ENCODE measurements around the gene SSH3. TPM values are rescaled to one million over a fixed set of nuclear protein-coding genes. Genes with fewer than 3 reads are reported as not detected.
"Not testable (repeated sequence)": the region's sequence is repeated elsewhere in the genome, so short reads cannot be mapped to it uniquely, and the experiment has no call there.

SSH3 gene, protein sequence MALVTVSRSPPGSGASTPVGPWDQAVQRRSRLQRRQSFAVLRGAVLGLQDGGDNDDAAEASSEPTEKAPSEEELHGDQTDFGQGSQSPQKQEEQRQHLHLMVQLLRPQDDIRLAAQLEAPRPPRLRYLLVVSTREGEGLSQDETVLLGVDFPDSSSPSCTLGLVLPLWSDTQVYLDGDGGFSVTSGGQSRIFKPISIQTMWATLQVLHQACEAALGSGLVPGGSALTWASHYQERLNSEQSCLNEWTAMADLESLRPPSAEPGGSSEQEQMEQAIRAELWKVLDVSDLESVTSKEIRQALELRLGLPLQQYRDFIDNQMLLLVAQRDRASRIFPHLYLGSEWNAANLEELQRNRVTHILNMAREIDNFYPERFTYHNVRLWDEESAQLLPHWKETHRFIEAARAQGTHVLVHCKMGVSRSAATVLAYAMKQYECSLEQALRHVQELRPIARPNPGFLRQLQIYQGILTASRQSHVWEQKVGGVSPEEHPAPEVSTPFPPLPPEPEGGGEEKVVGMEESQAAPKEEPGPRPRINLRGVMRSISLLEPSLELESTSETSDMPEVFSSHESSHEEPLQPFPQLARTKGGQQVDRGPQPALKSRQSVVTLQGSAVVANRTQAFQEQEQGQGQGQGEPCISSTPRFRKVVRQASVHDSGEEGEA
- 6.8 TPM for total RNA-seq

- Histone ChIP-seq H3K4me3 (ENCODE audit: low read length in 3 of 3) (peak within 1 kb of the TSS; percentile 78 to 87 (median 85)), H3K4me1 (ENCODE audit: control insufficient read depth in 3 of 3, insufficient read depth in 3 of 3, low read length in 3 of 3) (peaks cover 22 to 30% (median 25%) of the 10 kb centered on the region in 3 donors), H3K9ac (ENCODE audit: low read depth in 1 of 3, low read length in 3 of 3) (peak within 1 kb of the TSS; percentile 86 to 89 (median 86)), H3K9me3 (ENCODE audit: control insufficient read depth in 3 of 3, low read length in 3 of 3) (no peaks in the 10 kb centered on the region), H3K27me3 (ENCODE audit: control insufficient read depth in 3 of 3, insufficient read depth in 3 of 3, low read length in 3 of 3) (no peaks in the 10 kb centered on the region), H3K27ac (ENCODE audit: low read depth, low read length) (peak within 1 kb of the TSS; percentile 93), H3K36me3 (ENCODE audit: control insufficient read depth in 3 of 3, insufficient read depth in 3 of 3, low read length in 3 of 3) (peaks cover 21 to 22% (median 21%) of the 10 kb centered on the region in 3 donors)
Observed at GRCh38 chr11:67303132-67303834, at the start of gene SSH3. SSH3 (plus strand) TSS chr11:67303530; CDS start chr11:67303626, 96 bp downstream.

GRCh38 chr11:67253872-67254624 is 49.3 kb upstream of the SSH3 start:
- no peak overlapping the region for H3K27ac ChIP-seq (ENCODE audit: low read depth, low read length)
- peaks cover 3 to 4% (median 4%) of the 10 kb centered on the region in 3 donors for H3K4me1 ChIP-seq (ENCODE audit: control insufficient read depth in 3 of 3, insufficient read depth in 3 of 3, low read length in 3 of 3)
- peaks cover 62 to 81% (median 79%) of the 10 kb centered on the region in 3 donors for H3K36me3 ChIP-seq (ENCODE audit: control insufficient read depth in 3 of 3, insufficient read depth in 3 of 3, low read length in 3 of 3)

DNA sequence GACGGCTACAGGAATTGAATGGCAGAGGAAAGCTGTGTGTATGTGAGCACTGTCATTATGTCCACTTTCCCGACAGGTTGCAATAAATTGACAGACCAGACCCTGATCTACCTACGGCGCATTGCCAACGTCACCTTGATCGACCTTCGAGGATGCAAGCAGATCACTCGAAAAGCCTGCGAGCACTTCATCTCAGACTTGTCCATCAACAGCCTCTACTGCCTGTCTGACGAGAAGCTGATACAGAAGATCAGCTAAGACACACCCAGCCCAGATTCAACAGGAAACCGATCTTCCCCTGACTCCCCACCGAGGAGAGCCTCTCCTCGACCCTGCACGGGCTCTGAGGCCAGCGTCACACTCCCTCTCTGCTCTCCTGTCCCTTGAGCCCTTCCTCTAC is 48.5 kb upstream of the SSH3 start:
- H3K4me1 ChIP-seq (ENCODE audit: control insufficient read depth in 3 of 3, insufficient read depth in 3 of 3, low read length in 3 of 3), result no peaks in the 10 kb centered on the region
- peaks cover 62 to 73% (median 73%) of the 10 kb centered on the region in 3 donors for H3K36me3 ChIP-seq (ENCODE audit: control insufficient read depth in 3 of 3, insufficient read depth in 3 of 3, low read length in 3 of 3)
- no peak overlapping the region for H3K27ac ChIP-seq (ENCODE audit: low read depth, low read length)
- peak overlapping the region in 1 of 3 donors; percentile 25 for H3K9ac ChIP-seq (ENCODE audit: low read depth in 1 of 3, low read length in 3 of 3)
- no peak overlapping the region for H3K4me3 ChIP-seq (ENCODE audit: low read length in 3 of 3)
- no peaks in the 10 kb centered on the region for H3K27me3 ChIP-seq (ENCODE audit: control insufficient read depth in 3 of 3, insufficient read depth in 3 of 3, low read length in 3 of 3)
- no peaks in the 10 kb centered on the region for H3K9me3 ChIP-seq (ENCODE audit: control insufficient read depth in 3 of 3, low read length in 3 of 3)

More at GRCh38 chr11:67253872-67254624, 49.3 kb upstream of the SSH3 start:
- Histone ChIP-seq H3K9me3 (ENCODE audit: control insufficient read depth in 3 of 3, low read length in 3 of 3) (no peaks in the 10 kb centered on the region), H3K27me3 (ENCODE audit: control insufficient read depth in 3 of 3, insufficient read depth in 3 of 3, low read length in 3 of 3) (no peaks in the 10 kb centered on the region), H3K9ac (ENCODE audit: low read depth in 1 of 3, low read length in 3 of 3) (peak overlapping the region in 1 of 3 donors; percentile 25), H3K4me3 (ENCODE audit: low read length in 3 of 3) (no peak overlapping the region)

- H3K27me3 ChIP-seq (ENCODE audit: control insufficient read depth in 3 of 3, insufficient read depth in 3 of 3, low read length in 3 of 3), result no peaks in the 10 kb centered on the region
- H3K9me3 ChIP-seq (ENCODE audit: control insufficient read depth in 3 of 3, low read length in 3 of 3), result no peaks in the 10 kb centered on the region
- H3K9ac ChIP-seq (ENCODE audit: low read depth in 1 of 3, low read length in 3 of 3), result no peak overlapping the region
- peaks cover 56 to 68% (median 67%) of the 10 kb centered on the region in 3 donors for H3K36me3 ChIP-seq (ENCODE audit: control insufficient read depth in 3 of 3, insufficient read depth in 3 of 3, low read length in 3 of 3)
- no peaks in the 10 kb centered on the region for H3K4me1 ChIP-seq (ENCODE audit: control insufficient read depth in 3 of 3, insufficient read depth in 3 of 3, low read length in 3 of 3)
- no peak overlapping the region for H3K27ac ChIP-seq (ENCODE audit: low read depth, low read length)
- H3K4me3 ChIP-seq (ENCODE audit: low read length in 3 of 3), result no peak overlapping the region
Observed at GRCh38 chr11:67255353-67255752, 48.0 kb upstream of the SSH3 start.

DNA sequence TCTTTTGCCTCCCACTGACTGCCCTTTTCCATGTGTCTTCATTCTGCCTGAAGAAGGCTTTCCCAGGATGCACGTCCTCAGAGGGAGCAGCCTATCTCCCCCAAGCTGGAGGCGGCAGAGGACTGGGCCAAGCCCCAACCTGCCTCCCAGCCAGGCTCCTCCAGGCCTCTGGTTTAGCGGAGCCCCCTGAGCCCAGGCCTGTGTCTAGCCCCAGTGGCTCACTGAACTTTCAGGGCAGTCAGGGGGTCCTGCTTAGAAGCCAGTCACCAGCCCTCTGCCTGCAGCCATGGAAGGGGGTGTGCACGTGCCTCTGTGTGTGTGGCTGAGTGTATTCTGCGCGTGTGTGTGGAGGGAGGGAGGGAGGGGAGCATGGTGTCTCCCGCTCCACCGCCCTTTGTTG is 47.5 kb upstream of the SSH3 start:
- H3K36me3 ChIP-seq (ENCODE audit: control insufficient read depth in 3 of 3, insufficient read depth in 3 of 3, low read length in 3 of 3), result peaks cover 51 to 62% (median 62%) of the 10 kb centered on the region in 3 donors
- no peak overlapping the region for H3K9ac ChIP-seq (ENCODE audit: low read depth in 1 of 3, low read length in 3 of 3)
- H3K27ac ChIP-seq (ENCODE audit: low read depth, low read length), result no peak overlapping the region
- H3K4me3 ChIP-seq (ENCODE audit: low read length in 3 of 3), result no peak overlapping the region
- H3K9me3 ChIP-seq (ENCODE audit: control insufficient read depth in 3 of 3, low read length in 3 of 3), result no peaks in the 10 kb centered on the region
- H3K27me3 ChIP-seq (ENCODE audit: control insufficient read depth in 3 of 3, insufficient read depth in 3 of 3, low read length in 3 of 3), result no peaks in the 10 kb centered on the region
- H3K4me1 ChIP-seq (ENCODE audit: control insufficient read depth in 3 of 3, insufficient read depth in 3 of 3, low read length in 3 of 3), result no peaks in the 10 kb centered on the region

GRCh38 chr11:67256477-67257135 is 46.7 kb upstream of the SSH3 start:
- H3K4me1 ChIP-seq (ENCODE audit: control insufficient read depth in 3 of 3, insufficient read depth in 3 of 3, low read length in 3 of 3), result peaks cover 4% of the 10 kb centered on the region in 3 donors
- peaks cover 0 to 2% (median 0%) of the 10 kb centered on the region in 3 donors for H3K27me3 ChIP-seq (ENCODE audit: control insufficient read depth in 3 of 3, insufficient read depth in 3 of 3, low read length in 3 of 3)
- H3K36me3 ChIP-seq (ENCODE audit: control insufficient read depth in 3 of 3, insufficient read depth in 3 of 3, low read length in 3 of 3), result peaks cover 47 to 55% (median 55%) of the 10 kb centered on the region in 3 donors
- no peaks in the 10 kb centered on the region for H3K9me3 ChIP-seq (ENCODE audit: control insufficient read depth in 3 of 3, low read length in 3 of 3)
- H3K9ac ChIP-seq (ENCODE audit: low read depth in 1 of 3, low read length in 3 of 3), result peak overlapping the region in 1 of 3 donors; percentile 28
- no peak overlapping the region for H3K4me3 ChIP-seq (ENCODE audit: low read length in 3 of 3)
- H3K27ac ChIP-seq (ENCODE audit: low read depth, low read length), result no peak overlapping the region

DNA sequence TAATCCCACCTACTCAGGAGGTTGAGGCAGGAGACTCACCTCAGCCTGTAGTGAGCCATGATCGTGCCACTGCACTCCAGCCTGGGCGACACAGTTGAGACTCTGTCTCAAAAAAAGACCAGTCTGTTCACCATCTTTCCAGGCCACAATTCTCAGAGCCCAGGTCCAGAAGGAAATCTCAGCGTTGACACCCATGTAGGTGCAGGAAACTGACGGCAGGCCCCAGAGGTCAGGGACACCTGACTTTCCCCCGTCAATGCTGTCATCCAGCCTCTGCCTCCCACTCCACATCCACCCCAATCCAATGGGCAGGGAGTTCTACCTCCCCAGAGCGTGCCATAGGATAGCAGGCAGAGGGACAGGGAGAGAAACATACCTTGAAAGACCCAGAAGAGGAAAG is 42.9 kb upstream of the SSH3 start:
- H3K4me3 ChIP-seq (ENCODE audit: low read length in 3 of 3), result no peak overlapping the region
- H3K4me1 ChIP-seq (ENCODE audit: control insufficient read depth in 3 of 3, insufficient read depth in 3 of 3, low read length in 3 of 3), result peaks cover 20 to 23% (median 21%) of the 10 kb centered on the region in 3 donors
- no peaks in the 10 kb centered on the region for H3K9me3 ChIP-seq (ENCODE audit: control insufficient read depth in 3 of 3, low read length in 3 of 3)
- no peak overlapping the region for H3K9ac ChIP-seq (ENCODE audit: low read depth in 1 of 3, low read length in 3 of 3)
- peaks cover 11 to 18% (median 17%) of the 10 kb centered on the region in 3 donors for H3K36me3 ChIP-seq (ENCODE audit: control insufficient read depth in 3 of 3, insufficient read depth in 3 of 3, low read length in 3 of 3)
- H3K27ac ChIP-seq (ENCODE audit: low read depth, low read length), result no peak overlapping the region
- peaks cover 0 to 2% (median 0%) of the 10 kb centered on the region in 3 donors for H3K27me3 ChIP-seq (ENCODE audit: control insufficient read depth in 3 of 3, insufficient read depth in 3 of 3, low read length in 3 of 3)

DNA sequence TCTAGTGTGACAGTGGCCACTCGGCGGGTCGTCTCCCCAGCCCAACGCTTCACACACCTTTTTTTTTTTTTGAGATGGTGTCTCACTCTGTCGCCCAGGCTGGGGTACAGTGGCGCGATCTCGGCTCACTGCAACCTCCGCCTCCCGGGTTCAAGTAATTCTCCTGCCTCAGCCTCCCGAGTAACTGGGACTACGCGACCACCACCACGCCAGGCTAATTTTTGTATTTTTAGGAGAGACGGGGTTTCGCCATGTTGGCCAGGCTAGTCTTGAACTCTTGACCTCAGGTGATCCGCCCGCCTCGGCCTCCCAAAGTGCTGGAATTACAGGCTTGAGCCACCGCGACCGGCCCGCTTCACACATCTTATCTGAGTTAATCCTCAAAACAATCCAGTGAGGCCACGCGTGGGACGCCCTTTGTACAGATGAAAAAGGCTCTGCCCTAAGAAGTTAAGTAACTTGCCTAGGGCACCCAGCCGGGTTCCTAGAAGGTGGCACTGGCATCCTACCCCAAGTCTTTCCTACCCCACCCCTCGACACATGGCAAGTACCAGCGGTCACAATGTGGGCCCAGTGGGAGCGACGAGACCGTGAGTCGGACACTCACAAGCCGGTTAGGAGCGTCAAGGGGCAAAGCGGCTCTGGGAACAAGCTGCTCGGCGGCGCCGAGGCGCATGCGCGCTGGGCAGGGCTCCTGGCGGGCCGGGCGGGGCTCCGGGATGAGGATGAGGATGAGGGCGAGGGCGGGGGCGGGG is 42.3 kb upstream of the SSH3 start:
- H3K9ac ChIP-seq (ENCODE audit: low read depth in 1 of 3, low read length in 3 of 3), result peak overlapping the region in 1 of 3 donors; percentile 72
- not testable (repeated sequence) for H3K27me3 ChIP-seq (ENCODE audit: control insufficient read depth in 3 of 3, insufficient read depth in 3 of 3, low read length in 3 of 3); H3K9me3 ChIP-seq (ENCODE audit: control insufficient read depth in 3 of 3, low read length in 3 of 3); H3K27ac ChIP-seq (ENCODE audit: low read depth, low read length)
- peak overlapping the region; percentile 66 to 71 (median 67) for H3K4me3 ChIP-seq (ENCODE audit: low read length in 3 of 3)
- peaks cover 23 to 26% (median 25%) of the 10 kb centered on the region in 3 donors for H3K4me1 ChIP-seq (ENCODE audit: control insufficient read depth in 3 of 3, insufficient read depth in 3 of 3, low read length in 3 of 3)
- peaks cover 5 to 12% (median 11%) of the 10 kb centered on the region in 3 donors for H3K36me3 ChIP-seq (ENCODE audit: control insufficient read depth in 3 of 3, insufficient read depth in 3 of 3, low read length in 3 of 3)
